HCT116 (cell line): Measurements from ENCODE around the gene PFKP. TPM values are rescaled to one million over a fixed set of nuclear protein-coding genes. Genes with fewer than 3 reads are reported as not detected.
A peak's percentile ranks its signal among the peaks of the same experiment; 100 is the strongest.

Source experiments
- ATAC-seq: fragments of 200-7000 bp; cut with Tn5 transposase; 2 replicates; pipeline ENCODE4 v1.9.1; 2020; ENCODE audit warnings: mild to moderate bottlenecking, moderate library complexity
- BruUV-seq: library from RNA; stranded (reverse); fragments of 400-500 nt; replicated peaks from 2 replicates; lab custom pipeline; 2021; lab: Mats Ljungman, UMichigan
- CTCF ChIA-PET: fragments of 300-600 bp; sonication (Branson Sonifier 250); formaldehyde crosslinking; loops from one replicate; lab custom pipeline; 2021; ENCODE audit warnings: antibody characterized with exemption; lab: Charles Lee
- POLR2A ChIA-PET: fragments of 300-600, 350-600 bp; sonication (Branson Sonifier 250); formaldehyde crosslinking; loops from one replicate; lab custom pipeline; 2021; ENCODE audit warnings: antibody characterized with exemption; lab: Charles Lee
- RAD21 ChIA-PET, 2 experiments: fragments of 300-600 bp; sonication (Branson Sonifier 250); formaldehyde crosslinking; loops; one replicate each; lab custom pipeline; 2023; ENCODE audit warnings: low total read pairs in 2 of 2; ENCODE audit not compliant: uncharacterized antibody in 2 of 2, unreplicated experiment in 2 of 2, low non-redundant PET in 1 of 2; lab: Charles Lee
- DNase-seq: peaks from one replicate; pipeline ENCODE4 v3.0.0-alpha.2; 2010; ENCODE audit warnings: low read depth, low spot score
- H2AFZ ChIP-seq: fragments of 200-600 bp; shearing (Covaris generic), sonication (generic); 2 replicates; pipeline ENCODE4 v1.6.1; 2017; ENCODE audit warnings: low read depth, mixed run types, mixed read lengths, antibody characterized with exemption, low read length; ENCODE audit not compliant: poor library complexity, severe bottlenecking
- H3K27ac ChIP-seq: 2 replicates; pipeline ENCODE4 v1.5.1; 2012; ENCODE audit warnings: low read depth, low read length
- H3K27me3 ChIP-seq: fragments of 200-600 bp; sonication (generic); 2 replicates; pipeline ENCODE4 v1.6.1; 2016; ENCODE audit warnings: mixed run types, low read length, mixed read lengths; ENCODE audit not compliant: insufficient read depth
- H3K36me3 ChIP-seq, 2 experiments: fragments of 200-500 bp in 1 of 2; fragments of 200-600 bp in 1 of 2; sonication (Bioruptor generic) in 1 of 2; sonication (generic) in 1 of 2; 2 replicates each; pipeline versions ENCODE4 v1.5.1 to v1.6.1; 2014 to 2016; ENCODE audit warnings: low read length in 2 of 2, inconsistent platforms in 1 of 2, mixed read lengths in 1 of 2, mixed run types in 1 of 2; ENCODE audit not compliant: insufficient read depth in 2 of 2, control insufficient read depth in 1 of 2
- H3K4me1 ChIP-seq, 2 experiments: fragments of 200-600 bp in 1 of 2; sonication (generic) in 1 of 2; 2 replicates each; pipeline versions ENCODE4 v1.5.1 to v1.6.1; 2012 to 2017; ENCODE audit warnings: low read length in 2 of 2, inconsistent platforms in 1 of 2, mild to moderate bottlenecking in 1 of 2, mixed read lengths in 1 of 2, mixed run types in 1 of 2, moderate library complexity in 1 of 2; ENCODE audit not compliant: insufficient read depth in 2 of 2, control insufficient read depth in 1 of 2
- H3K4me2 ChIP-seq: fragments of 200-600 bp; sonication (generic); 2 replicates; pipeline ENCODE4 v1.6.1; 2017; ENCODE audit warnings: mixed run types, low read length, mixed read lengths
- H3K4me3 ChIP-seq, 2 experiments: fragments of 200-600 bp in 1 of 2; sonication (generic) in 1 of 2; replicated peaks in 1 of 2; 2 replicates each; pipeline ENCODE4 v1.5.1; 2011 to 2016; ENCODE audit warnings: low read length in 2 of 2, control low read depth in 1 of 2, low read depth in 1 of 2, mild to moderate bottlenecking in 1 of 2, mixed read lengths in 1 of 2, mixed run types in 1 of 2
- H3K79me2 ChIP-seq: fragments of 200-600 bp; sonication (generic); 2 replicates; pipeline ENCODE4 v1.6.1; 2017; ENCODE audit warnings: mild to moderate bottlenecking, mixed run types, low read length, moderate library complexity, mixed read lengths; ENCODE audit not compliant: insufficient read depth
- H3K9ac ChIP-seq: fragments of 200-600 bp; sonication (generic); 2 replicates; pipeline ENCODE4 v1.6.1; 2016; ENCODE audit warnings: low read length, mixed read lengths
- H3K9me2 ChIP-seq: fragments of 200-600 bp; sonication (generic), shearing (Covaris generic); 2 replicates; pipeline ENCODE4 v1.6.1; 2017; ENCODE audit warnings: mixed run types, mild to moderate bottlenecking, moderate library complexity; ENCODE audit not compliant: insufficient read depth
- H3K9me3 ChIP-seq, 2 experiments: fragments of 200-500 bp in 1 of 2; fragments of 200-600 bp in 1 of 2; sonication (Bioruptor generic) in 1 of 2; sonication (generic) in 1 of 2; 2 replicates each; pipeline ENCODE4 v1.6.1; 2014 to 2017; ENCODE audit warnings: low read length in 2 of 2, mixed read lengths in 2 of 2, inconsistent platforms in 1 of 2, low read depth in 1 of 2, mild to moderate bottlenecking in 1 of 2, mixed run types in 1 of 2, moderate library complexity in 1 of 2; ENCODE audit not compliant: control insufficient read depth in 1 of 2, insufficient read depth in 1 of 2
- H4K20me1 ChIP-seq: fragments of 200-600 bp; sonication (generic), shearing (Covaris generic); 2 replicates; pipeline ENCODE4 v1.6.1; 2017; ENCODE audit warnings: mixed run types, mild to moderate bottlenecking, moderate library complexity; ENCODE audit not compliant: insufficient read depth
- CBX3 ChIP-seq: IDR thresholded peaks from 2 replicates; pipeline ENCODE4 v1.6.1; 2012; ENCODE audit warnings: low read depth
- CTCF ChIP-seq, 3 experiments: fragments of 200-600 bp in 1 of 3; sonication (generic) in 1 of 3; IDR thresholded peaks in 2 of 3; conservative IDR thresholded peaks in 1 of 3; 2 replicates each; pipeline ENCODE4 v1.5.1; 2012 to 2017; ENCODE audit warnings: low read depth in 2 of 3, low read length in 2 of 3, antibody characterized with exemption in 1 of 3, borderline replicate concordance in 1 of 3, control low read depth in 1 of 3, mild to moderate bottlenecking in 1 of 3, mixed read lengths in 1 of 3, mixed run types in 1 of 3, moderate library complexity in 1 of 3; ENCODE audit not compliant: insufficient read depth in 1 of 3
- ELF1 ChIP-seq: IDR thresholded peaks from 2 replicates; pipeline ENCODE4 v1.6.1; 2012; ENCODE audit warnings: low read depth, borderline replicate concordance
- JUND ChIP-seq: IDR thresholded peaks from 2 replicates; pipeline ENCODE4 v1.6.1; 2012
- SRF ChIP-seq: IDR thresholded peaks from 2 replicates; pipeline ENCODE4 v1.6.1; 2012; ENCODE audit warnings: low read depth
- ZNF274 ChIP-seq: fragments of 200-500 bp; sonication (Bioruptor generic); IDR thresholded peaks from 2 replicates; pipeline ENCODE4 v1.6.1; 2014; ENCODE audit warnings: mild to moderate bottlenecking, low read depth, low read length, inconsistent platforms
- intact Hi-C: fragments of 100-400 bp; cut with micrococcal nuclease; formaldehyde crosslinking; loops from 2 replicates; pipeline ENCODE4 v1.10.0; 2022
- total RNA-seq: library from RNA; stranded (reverse); gene quantifications from one replicate; pipeline ENCODE4 v1.2.1, GENCODE V29; 2021; ENCODE audit not compliant: unreplicated experiment
- TF ChIP-seq, protein P1 (sequence below): IDR thresholded peaks from 2 replicates; pipeline ENCODE4 v1.6.1; 2011; ENCODE audit warnings: mild to moderate bottlenecking, low read length, moderate library complexity; ENCODE audit not compliant: insufficient replicate concordance; ENCODE audit errors: extremely low read depth

PFKP gene
- total RNA-seq, 1 experiment from 2014 or later, result 237 TPM

- no peak overlapping the region for H3K4me3 ChIP-seq
- H3K9me2 ChIP-seq, result no peaks in the 10 kb centered on the region
- no peaks in the 10 kb centered on the region for H4K20me1 ChIP-seq
- no TSS peak for BruUV-seq
- ChIA-PET RAD21 (no interaction called here), CTCF (no interaction called here), POLR2A (interaction anchor here (1.1 kb wide), 1 partner anchor 10 kb away, joined by 4 read pairs; the partner anchor contains the start of gene PITRM1)
- H3K27ac ChIP-seq, result no peak overlapping the region
- H2AFZ ChIP-seq, result no peak overlapping the region
- no peaks in the 10 kb centered on the region for H3K4me1 ChIP-seq
- intact Hi-C loops, result no loop called here
- H3K27me3 ChIP-seq, result no peaks in the 10 kb centered on the region
- DNase-seq, result no peak
- H3K9me3 ChIP-seq, result no peaks in the 10 kb centered on the region
- TF ChIP-seq JUND (no peak), ELF1 (no peak), CTCF (IDR thresholded peaks at IDR 0.05 in 2 of 3, conservative IDR thresholded peaks at IDR 0.05 in 1 of 3; ENCODE audit: borderline replicate concordance in 1 of 3, insufficient read depth in 1 of 3, low read depth in 2 of 3, low read length in 2 of 3) (peak in 2 of 3 experiments; percentile 39 to 50; a peak in 4 of 6 replicates), ZNF274 (no peak), SRF (no peak), CBX3 (no peak)
- TF ChIP-seq, protein P1, sequence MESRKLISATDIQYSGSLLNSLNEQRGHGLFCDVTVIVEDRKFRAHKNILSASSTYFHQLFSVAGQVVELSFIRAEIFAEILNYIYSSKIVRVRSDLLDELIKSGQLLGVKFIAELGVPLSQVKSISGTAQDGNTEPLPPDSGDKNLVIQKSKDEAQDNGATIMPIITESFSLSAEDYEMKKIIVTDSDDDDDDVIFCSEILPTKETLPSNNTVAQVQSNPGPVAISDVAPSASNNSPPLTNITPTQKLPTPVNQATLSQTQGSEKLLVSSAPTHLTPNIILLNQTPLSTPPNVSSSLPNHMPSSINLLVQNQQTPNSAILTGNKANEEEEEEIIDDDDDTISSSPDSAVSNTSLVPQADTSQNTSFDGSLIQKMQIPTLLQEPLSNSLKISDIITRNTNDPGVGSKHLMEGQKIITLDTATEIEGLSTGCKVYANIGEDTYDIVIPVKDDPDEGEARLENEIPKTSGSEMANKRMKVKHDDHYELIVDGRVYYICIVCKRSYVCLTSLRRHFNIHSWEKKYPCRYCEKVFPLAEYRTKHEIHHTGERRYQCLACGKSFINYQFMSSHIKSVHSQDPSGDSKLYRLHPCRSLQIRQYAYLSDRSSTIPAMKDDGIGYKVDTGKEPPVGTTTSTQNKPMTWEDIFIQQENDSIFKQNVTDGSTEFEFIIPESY, result no peak
- H3K9ac ChIP-seq, result no peak overlapping the region
- H3K4me2 ChIP-seq, result no peak overlapping the region
- peak; percentile 89 for ATAC-seq
- H3K79me2 ChIP-seq, result no peaks in the 10 kb centered on the region
- peaks cover 46 to 57% of the 10 kb centered on the region in 2 experiments for H3K36me3 ChIP-seq
Measured at GRCh38 chr10:3162533-3162932, 95.2 kb downstream of the PFKP start.
